ENCODE results near the gene TUBB.
A peak's percentile ranks its signal among the peaks of the same experiment; 100 is the strongest.
"Not testable (repeated sequence)": the region's sequence is repeated elsewhere in the genome, so short reads cannot be mapped to it uniquely, and the experiment has no call there.

TUBB gene

GRCh38 chr6:30763618-30764489 lies 43.7 kb downstream of the TUBB start:
- no peak for DNase-seq

DNA sequence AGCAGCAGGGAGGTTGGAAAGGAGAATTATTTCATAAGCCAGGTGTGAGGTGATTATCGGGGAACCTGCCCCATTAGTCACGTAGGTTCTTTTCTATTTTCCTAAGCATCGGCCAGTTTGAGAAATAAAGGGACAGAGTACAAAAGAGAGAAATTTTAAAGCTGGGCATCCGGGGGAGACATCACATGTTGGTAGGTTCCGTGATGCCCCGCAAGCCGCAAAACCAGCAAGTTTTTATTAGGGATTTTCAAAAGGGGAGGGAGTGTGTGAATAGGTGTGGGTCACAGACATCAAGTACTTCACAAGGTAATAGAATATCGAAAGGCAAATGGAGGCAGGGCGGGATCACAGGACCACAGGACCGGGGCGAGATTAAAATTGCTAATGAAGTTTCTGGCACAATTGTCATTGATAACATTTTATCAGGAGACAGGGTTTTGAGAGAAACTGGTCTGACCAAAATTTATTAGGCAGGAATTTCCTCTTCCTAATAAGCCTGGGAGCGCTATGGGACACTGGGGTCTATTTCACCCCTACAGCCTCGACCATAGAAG lies 44.4 kb downstream of the TUBB start:
- not testable (repeated sequence) for DNase-seq

DNA sequence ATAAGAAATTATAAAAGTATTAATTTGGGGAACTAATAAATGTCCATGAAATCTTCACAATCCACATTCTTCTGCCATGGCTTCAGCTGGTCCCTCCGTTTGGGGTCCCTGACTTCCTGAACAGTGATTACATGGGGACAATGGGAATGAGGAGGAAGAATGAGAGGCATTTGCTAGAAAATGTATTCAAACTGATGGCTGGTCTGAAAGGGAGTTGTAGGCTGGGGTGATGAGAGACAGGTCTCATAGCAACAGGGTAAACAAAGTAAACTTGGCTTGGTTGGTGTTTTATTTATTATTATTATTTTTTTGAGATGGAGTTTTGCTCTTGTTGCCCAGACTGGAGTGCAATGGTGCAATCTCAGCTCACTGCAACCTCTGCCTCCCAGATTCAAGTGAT lies 45.3 kb downstream of the TUBB start:
- DNase-seq: not testable (repeated sequence)

DNA sequence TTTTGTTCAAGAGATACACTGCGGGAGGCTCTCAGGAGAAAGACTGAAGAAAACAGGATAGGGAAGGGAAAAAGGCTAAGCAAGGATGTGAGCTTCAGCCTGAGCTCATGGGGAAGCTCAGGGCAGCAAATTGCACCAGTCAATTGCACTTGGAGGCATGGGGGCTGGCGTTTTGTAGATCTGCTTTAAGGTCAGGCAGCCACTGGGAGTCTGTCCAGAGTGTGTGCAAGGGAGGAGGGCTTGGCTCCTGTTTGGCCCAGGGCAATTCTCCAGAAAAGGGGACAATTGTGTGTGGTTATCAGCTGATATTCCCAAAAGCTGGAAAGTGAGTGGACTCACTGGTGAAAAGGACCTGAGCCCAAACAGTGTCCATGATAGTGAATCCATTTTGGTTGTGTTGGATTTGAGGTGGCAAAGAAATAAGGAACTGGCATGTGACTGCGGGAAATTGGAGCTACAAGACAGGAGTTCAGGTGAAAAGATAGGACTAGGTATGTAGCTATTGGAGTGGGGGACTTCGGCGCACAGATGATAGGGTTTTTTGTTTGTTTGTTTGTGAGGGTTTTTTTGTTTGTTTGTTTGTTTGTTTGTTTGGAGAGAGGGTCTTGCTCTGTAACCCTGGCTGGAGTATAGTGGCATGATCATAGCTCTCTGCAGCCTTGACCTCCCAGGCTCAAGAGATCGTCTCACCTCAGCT lies 46.5 kb downstream of the TUBB start:
- no peak for DNase-seq

DNA sequence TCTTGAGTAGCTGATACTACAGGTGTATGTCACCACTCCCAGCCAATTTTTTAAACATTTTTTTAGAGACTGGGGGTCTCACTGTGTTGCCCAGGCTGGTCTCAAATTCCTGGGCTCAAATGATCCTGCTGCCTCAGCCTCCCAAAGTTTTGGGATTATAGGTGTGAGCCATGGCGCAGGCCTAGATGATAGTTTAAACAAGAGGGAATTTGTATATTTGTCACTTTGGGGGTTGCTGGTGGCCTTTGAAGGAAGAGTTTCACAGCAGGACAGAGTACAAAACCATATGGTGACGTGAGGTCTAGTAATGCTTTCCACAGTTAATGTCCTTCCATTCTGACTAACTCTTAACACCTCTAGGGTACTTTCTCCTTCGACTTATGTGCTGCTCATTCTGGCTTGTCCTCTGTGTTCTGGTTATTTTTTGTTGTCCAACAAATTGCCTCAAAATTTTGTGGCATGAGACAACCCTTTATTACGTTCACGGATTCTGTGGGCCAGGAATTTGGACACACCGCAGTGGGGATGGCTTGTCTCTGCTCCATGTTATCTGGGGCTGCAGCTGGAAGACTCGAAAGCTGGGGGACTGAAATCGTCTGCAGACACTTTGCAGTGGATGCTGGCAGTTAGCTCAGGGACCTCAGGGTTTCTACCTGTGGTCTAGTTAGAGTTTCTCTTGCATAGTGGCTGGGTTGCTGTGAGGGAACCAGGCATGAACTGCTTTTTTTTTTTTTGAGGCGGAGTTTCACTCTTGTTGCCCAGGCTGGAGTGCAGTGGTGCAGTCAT lies 47.2 kb downstream of the TUBB start:
- DNase-seq: peak; percentile 58

- no peak for DNase-seq
Measured at GRCh38 chr6:30767944-30768301, 47.8 kb downstream of the TUBB start.

DNA sequence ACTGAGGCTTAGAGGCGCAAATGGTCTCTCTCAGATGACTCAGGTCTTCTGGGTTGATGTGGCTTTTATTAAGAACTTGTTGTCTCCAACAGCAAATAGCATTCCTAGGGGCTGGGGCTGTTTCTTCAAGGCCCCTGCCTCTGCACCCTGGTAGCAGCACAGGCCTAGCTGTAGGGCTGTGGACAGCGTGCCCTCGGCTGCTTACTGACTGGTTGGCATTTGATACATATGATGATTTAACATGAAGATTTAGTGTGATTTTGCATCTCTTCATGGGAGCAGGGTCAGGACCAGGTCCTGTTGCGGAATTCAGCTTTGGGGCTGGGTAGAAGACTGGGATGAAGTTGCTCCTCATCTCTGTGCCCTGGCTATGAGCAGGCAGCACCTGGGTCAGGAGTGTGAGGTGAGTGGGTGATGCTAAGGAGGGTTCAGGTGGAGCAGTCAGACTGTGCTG lies 48.5 kb downstream of the TUBB start:
- DNase-seq: peak; percentile 63

DNA sequence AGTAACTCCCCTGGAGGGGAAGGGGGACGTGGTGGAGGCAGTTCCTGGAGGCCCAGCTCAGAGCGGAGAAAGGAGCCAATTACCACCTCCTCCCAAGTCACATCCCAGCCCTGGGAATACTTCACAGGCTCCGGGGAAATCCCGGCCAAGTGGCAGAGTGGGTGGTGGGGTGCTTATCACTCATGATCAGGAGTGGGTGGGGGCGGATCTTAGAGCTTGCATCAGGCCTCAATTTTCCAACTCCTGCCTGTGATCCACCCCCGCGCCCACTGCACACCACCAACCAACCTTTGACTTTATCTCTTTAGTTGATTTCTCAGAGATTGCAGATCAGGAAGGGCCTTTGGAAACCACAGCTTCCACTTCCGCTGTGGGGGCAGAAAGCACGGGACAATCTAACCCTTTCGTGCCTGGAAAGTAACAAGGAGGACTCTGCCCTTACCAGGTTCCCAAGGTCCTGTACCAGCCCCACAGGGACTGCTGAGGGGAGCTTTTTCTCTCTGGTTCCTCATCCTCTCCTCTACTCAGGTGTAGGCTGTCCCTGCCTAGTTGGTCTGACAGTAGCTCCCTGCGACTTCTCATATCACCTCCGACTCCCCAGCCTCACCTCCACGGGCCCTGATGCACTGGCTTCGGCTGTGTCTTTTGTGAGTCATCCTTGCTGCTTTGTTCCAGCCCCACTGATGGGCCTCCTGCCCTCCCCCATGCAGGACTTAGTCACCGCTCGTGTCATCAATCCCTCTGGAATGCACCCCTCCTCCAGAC lies 49.1 kb downstream of the TUBB start:
- DNase-seq: peak; percentile 89

DNA sequence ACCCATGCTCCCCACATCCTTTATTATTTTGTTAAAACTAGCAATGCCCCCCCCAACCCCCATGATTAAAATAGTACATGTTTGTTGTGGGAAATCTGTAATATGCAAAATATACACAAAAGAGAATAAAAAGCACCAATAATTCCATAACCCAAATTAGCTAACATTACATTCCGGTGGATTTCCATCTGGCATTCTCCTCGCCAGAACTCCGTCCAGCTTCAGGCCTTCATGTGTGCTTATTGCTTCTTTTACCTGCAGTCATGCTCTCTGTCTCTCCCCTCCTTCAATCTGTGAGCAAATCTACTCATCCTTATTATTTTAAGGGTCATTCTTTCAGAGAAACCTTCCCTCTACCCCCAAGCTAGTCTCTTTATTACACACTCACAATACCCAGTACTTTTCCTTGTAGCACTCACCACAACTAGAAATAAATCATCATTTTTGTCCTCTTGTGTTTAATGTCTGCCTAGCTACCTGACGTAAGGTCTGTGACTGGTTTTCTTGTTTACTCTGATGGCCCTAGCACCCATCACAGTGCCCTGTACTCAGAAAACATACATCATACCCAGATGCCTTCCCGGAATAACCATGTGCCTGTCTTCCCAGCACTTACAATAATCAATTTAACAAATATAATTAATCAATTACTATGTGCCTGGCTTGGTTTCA lies 49.8 kb downstream of the TUBB start:
- DNase-seq: no peak

GRCh38 chr6:30770592-30770991 lies 50.4 kb downstream of the TUBB start:
- no peak for DNase-seq

GRCh38 chr6:30774701-30775100 lies 54.5 kb downstream of the TUBB start:
- no peak for DNase-seq
